ENCODE measurements around the gene CFAP20DC. TPM values are rescaled to one million over a fixed set of nuclear protein-coding genes. Genes with fewer than 3 reads are reported as not detected.
"Not testable (repeated sequence)": the region's sequence is repeated elsewhere in the genome, so short reads cannot be mapped to it uniquely, and the experiment has no call there.

The CFAP20DC gene
- total RNA-seq, 1 experiment from 2014 or later: 6.1 TPM

- H3K27me3 ChIP-seq (replicated peaks): no peaks in the 10 kb centered on the region
- no peak overlapping the region for H3K27ac ChIP-seq
- no peaks in the 10 kb centered on the region for H3K9me3 ChIP-seq (replicated peaks)
- H3K36me3 ChIP-seq: no peaks in the 10 kb centered on the region
- no peak for DNase-seq (ENCODE audit: low read depth in 1 of 2, low spot score in 2 of 2)
- no peaks in the 10 kb centered on the region for H3K4me1 ChIP-seq (replicated peaks)
- H3K4me3 ChIP-seq: no peak overlapping the region
Measured at GRCh38 chr3:58707390-58707930, 342.4 kb downstream of the CFAP20DC start.

GRCh38 chr3:58706395-58707167 lies 343.2 kb downstream of the CFAP20DC start:
- Histone ChIP-seq H3K4me3 (no peak overlapping the region), H3K36me3 (no peaks in the 10 kb centered on the region), H3K27ac (no peak overlapping the region), H3K9me3 (replicated peaks) (no peaks in the 10 kb centered on the region), H3K27me3 (replicated peaks) (no peaks in the 10 kb centered on the region), H3K4me1 (replicated peaks) (no peaks in the 10 kb centered on the region)
- DNase-seq (ENCODE audit: low read depth in 1 of 2, low spot score in 2 of 2): no peak

- H3K27ac ChIP-seq: no peak overlapping the region
- no peaks in the 10 kb centered on the region for H3K36me3 ChIP-seq
- no peak for DNase-seq (ENCODE audit: low read depth in 1 of 2, low spot score in 2 of 2)
- no peaks in the 10 kb centered on the region for H3K9me3 ChIP-seq (replicated peaks)
- no peaks in the 10 kb centered on the region for H3K4me1 ChIP-seq (replicated peaks)
- no peak overlapping the region for H3K4me3 ChIP-seq
- H3K27me3 ChIP-seq (replicated peaks): no peaks in the 10 kb centered on the region
Measured at GRCh38 chr3:58704745-58705144, 345.1 kb downstream of the CFAP20DC start.

GRCh38 chr3:58704304-58704703 lies 345.5 kb downstream of the CFAP20DC start:
- H3K27ac ChIP-seq; H3K27me3 ChIP-seq (replicated peaks); H3K4me1 ChIP-seq (replicated peaks); H3K4me3 ChIP-seq; DNase-seq (ENCODE audit: low read depth in 1 of 2, low spot score in 2 of 2); H3K9me3 ChIP-seq (replicated peaks); H3K36me3 ChIP-seq: not testable (repeated sequence)

GRCh38 chr3:58698246-58698645 lies 351.6 kb downstream of the CFAP20DC start:
- DNase-seq (ENCODE audit: low read depth in 1 of 2, low spot score in 2 of 2): no peak
- H3K27me3 ChIP-seq (replicated peaks): no peaks in the 10 kb centered on the region
- H3K27ac ChIP-seq: no peak overlapping the region
- no peaks in the 10 kb centered on the region for H3K9me3 ChIP-seq (replicated peaks)
- no peaks in the 10 kb centered on the region for H3K36me3 ChIP-seq
- H3K4me3 ChIP-seq: no peak overlapping the region
- H3K4me1 ChIP-seq (replicated peaks): no peaks in the 10 kb centered on the region

- no peaks in the 10 kb centered on the region for H3K36me3 ChIP-seq
- no peaks in the 10 kb centered on the region for H3K9me3 ChIP-seq (replicated peaks)
- no peaks in the 10 kb centered on the region for H3K27me3 ChIP-seq (replicated peaks)
- H3K4me3 ChIP-seq: no peak overlapping the region
- DNase-seq (ENCODE audit: low read depth in 1 of 2, low spot score in 2 of 2): no peak
- H3K27ac ChIP-seq: no peak overlapping the region
- no peaks in the 10 kb centered on the region for H3K4me1 ChIP-seq (replicated peaks)
Measured at GRCh38 chr3:58697561-58697960, 352.3 kb downstream of the CFAP20DC start.

GRCh38 chr3:58696813-58697212 lies 353.0 kb downstream of the CFAP20DC start:
- H3K4me1 ChIP-seq (replicated peaks); H3K9me3 ChIP-seq (replicated peaks); H3K27ac ChIP-seq; H3K36me3 ChIP-seq; H3K4me3 ChIP-seq; H3K27me3 ChIP-seq (replicated peaks); DNase-seq (ENCODE audit: low read depth in 1 of 2, low spot score in 2 of 2): not testable (repeated sequence)

- H3K9me3 ChIP-seq (replicated peaks): no peaks in the 10 kb centered on the region
- no peak for DNase-seq (ENCODE audit: low read depth in 1 of 2, low spot score in 2 of 2)
- no peaks in the 10 kb centered on the region for H3K4me1 ChIP-seq (replicated peaks)
- no peak overlapping the region for H3K27ac ChIP-seq
- H3K36me3 ChIP-seq: no peaks in the 10 kb centered on the region
- no peak overlapping the region for H3K4me3 ChIP-seq
- H3K27me3 ChIP-seq (replicated peaks): no peaks in the 10 kb centered on the region
Measured at GRCh38 chr3:58696093-58696492, 353.7 kb downstream of the CFAP20DC start.

GRCh38 chr3:58695284-58695683 lies 354.5 kb downstream of the CFAP20DC start:
- not testable (repeated sequence) for H3K4me3 ChIP-seq; DNase-seq (ENCODE audit: low read depth in 1 of 2, low spot score in 2 of 2); H3K36me3 ChIP-seq; H3K9me3 ChIP-seq (replicated peaks); H3K27me3 ChIP-seq (replicated peaks); H3K27ac ChIP-seq; H3K4me1 ChIP-seq (replicated peaks)

GRCh38 chr3:58693940-58694850 lies 355.6 kb downstream of the CFAP20DC start:
- DNase-seq (ENCODE audit: low read depth in 1 of 2, low spot score in 2 of 2): no peak
- no peak overlapping the region for H3K27ac ChIP-seq
- no peak overlapping the region for H3K4me3 ChIP-seq
- H3K9me3 ChIP-seq (replicated peaks): no peaks in the 10 kb centered on the region
- H3K27me3 ChIP-seq (replicated peaks): no peaks in the 10 kb centered on the region
- no peaks in the 10 kb centered on the region for H3K4me1 ChIP-seq (replicated peaks)
- no peaks in the 10 kb centered on the region for H3K36me3 ChIP-seq

- no peak overlapping the region for H3K27ac ChIP-seq
- DNase-seq (ENCODE audit: low read depth in 1 of 2, low spot score in 2 of 2): no peak
- H3K36me3 ChIP-seq: no peaks in the 10 kb centered on the region
- H3K4me1 ChIP-seq (replicated peaks): no peaks in the 10 kb centered on the region
- H3K27me3 ChIP-seq (replicated peaks): no peaks in the 10 kb centered on the region
- H3K9me3 ChIP-seq (replicated peaks): no peaks in the 10 kb centered on the region
- H3K4me3 ChIP-seq: no peak overlapping the region
Measured at GRCh38 chr3:58692484-58692883, 357.3 kb downstream of the CFAP20DC start.
